MM.1S (cell line): ENCODE results near the gene CATSPERZ.

ENCODE experiments used
- DNase-seq: peaks from one replicate; pipeline ENCODE4 v3.0.0-alpha.2; 2015
- H2AFZ ChIP-seq: fragments of 300-600 bp; sonication (generic); 2 replicates; pipeline ENCODE4 v1.6.0; 2016; ENCODE audit warnings: antibody characterized with exemption, low read length
- H3F3A ChIP-seq: fragments of 300-600 bp; sonication (generic); 2 replicates; pipeline ENCODE4 v1.6.1; 2016; ENCODE audit warnings: mild to moderate bottlenecking, antibody characterized with exemption, low read length, moderate library complexity, mixed read lengths; ENCODE audit not compliant: insufficient read depth
- H3K27ac ChIP-seq: fragments of 300-600 bp; sonication (generic); 2 replicates; pipeline ENCODE4 v1.5.1; 2016; ENCODE audit warnings: mild to moderate bottlenecking, low read length
- H3K27me3 ChIP-seq: fragments of 300-600 bp; sonication (generic); replicated peaks from 2 replicates; pipeline ENCODE4 v1.6.0; 2016; ENCODE audit warnings: low read length; ENCODE audit not compliant: insufficient read depth
- H3K36me3 ChIP-seq: fragments of 300-600 bp; sonication (generic); replicated peaks from 2 replicates; pipeline ENCODE4 v1.6.1; 2016; ENCODE audit warnings: mild to moderate bottlenecking, low read length, mixed read lengths; ENCODE audit not compliant: insufficient read depth
- H3K4me1 ChIP-seq: fragments of 300-600 bp; sonication (generic); 2 replicates; pipeline ENCODE4 v1.6.1; 2016; ENCODE audit warnings: low read length, mixed read lengths
- H3K4me2 ChIP-seq: fragments of 300-600 bp; sonication (generic); 2 replicates; pipeline ENCODE4 v1.6.0; 2016; ENCODE audit warnings: low read depth, low read length
- H3K4me3 ChIP-seq: fragments of 300-600 bp; sonication (generic); 2 replicates; pipeline ENCODE4 v1.5.1; 2016; ENCODE audit warnings: low read length, mixed read lengths
- H3K79me2 ChIP-seq: fragments of 300-600 bp; sonication (generic); 2 replicates; pipeline ENCODE4 v1.6.1; 2016; ENCODE audit warnings: mixed run types, low read length, mixed read lengths
- H3K9ac ChIP-seq: fragments of 300-600 bp; sonication (generic); 2 replicates; pipeline ENCODE4 v1.6.1; 2016; ENCODE audit warnings: low read length, mixed read lengths
- H3K9me2 ChIP-seq: fragments of 300-600 bp; sonication (generic); replicated peaks from 2 replicates; pipeline ENCODE4 v1.6.1; 2016; ENCODE audit warnings: mild to moderate bottlenecking, low read length, mixed read lengths; ENCODE audit not compliant: insufficient read depth
- H3K9me3 ChIP-seq: fragments of 300-600 bp; sonication (generic); replicated peaks from 2 replicates; pipeline ENCODE4 v1.6.1; 2016; ENCODE audit warnings: mild to moderate bottlenecking, low read length, mixed read lengths; ENCODE audit not compliant: insufficient read depth
- H4K20me1 ChIP-seq: fragments of 300-600 bp; sonication (generic); 2 replicates; pipeline ENCODE4 v1.6.1; 2016; ENCODE audit warnings: mild to moderate bottlenecking, low read length, moderate library complexity, mixed read lengths; ENCODE audit not compliant: insufficient read depth
- EZH2 ChIP-seq: fragments of 300-600 bp; sonication (generic); optimal IDR thresholded peaks from 2 replicates; pipeline ENCODE3; 2017; ENCODE audit warnings: low read depth, mild to moderate bottlenecking, antibody characterized with exemption, low read length, mixed read lengths
- EZH2phosphoT487 ChIP-seq: fragments of 300-600 bp; sonication (generic); IDR thresholded peaks from 2 replicates; pipeline ENCODE4 v1.6.1; 2018; ENCODE audit warnings: antibody characterized with exemption, low read length
- TF ChIP-seq, protein P1 (sequence below): fragments of 300-600 bp; sonication (generic); IDR thresholded peaks from 2 replicates; pipeline ENCODE4 v1.5.1; 2016; ENCODE audit warnings: antibody characterized with exemption, low read length, mixed read lengths

The CATSPERZ gene

GRCh38 chr11:64324692-64325469 lies 24.7 kb downstream of the CATSPERZ start:
- Histone ChIP-seq H4K20me1 (no peaks in the 10 kb centered on the region), H3K4me3 (no peak overlapping the region), H2AFZ (no peak overlapping the region), H3K9me2 (no peaks in the 10 kb centered on the region), H3F3A (no peaks in the 10 kb centered on the region), H3K36me3 (no peaks in the 10 kb centered on the region), H3K79me2 (no peaks in the 10 kb centered on the region), H3K27me3 (0 out of 2 replicates have a peak, but pooled peaks cover 3% of the 10 kb centered on the region), H3K4me1 (no peaks in the 10 kb centered on the region), H3K9me3 (no peaks in the 10 kb centered on the region), H3K4me2 (no peak overlapping the region), H3K27ac (no peak overlapping the region), H3K9ac (no peak overlapping the region)
- DNase-seq, result no peak
- TF ChIP-seq, protein P1, sequence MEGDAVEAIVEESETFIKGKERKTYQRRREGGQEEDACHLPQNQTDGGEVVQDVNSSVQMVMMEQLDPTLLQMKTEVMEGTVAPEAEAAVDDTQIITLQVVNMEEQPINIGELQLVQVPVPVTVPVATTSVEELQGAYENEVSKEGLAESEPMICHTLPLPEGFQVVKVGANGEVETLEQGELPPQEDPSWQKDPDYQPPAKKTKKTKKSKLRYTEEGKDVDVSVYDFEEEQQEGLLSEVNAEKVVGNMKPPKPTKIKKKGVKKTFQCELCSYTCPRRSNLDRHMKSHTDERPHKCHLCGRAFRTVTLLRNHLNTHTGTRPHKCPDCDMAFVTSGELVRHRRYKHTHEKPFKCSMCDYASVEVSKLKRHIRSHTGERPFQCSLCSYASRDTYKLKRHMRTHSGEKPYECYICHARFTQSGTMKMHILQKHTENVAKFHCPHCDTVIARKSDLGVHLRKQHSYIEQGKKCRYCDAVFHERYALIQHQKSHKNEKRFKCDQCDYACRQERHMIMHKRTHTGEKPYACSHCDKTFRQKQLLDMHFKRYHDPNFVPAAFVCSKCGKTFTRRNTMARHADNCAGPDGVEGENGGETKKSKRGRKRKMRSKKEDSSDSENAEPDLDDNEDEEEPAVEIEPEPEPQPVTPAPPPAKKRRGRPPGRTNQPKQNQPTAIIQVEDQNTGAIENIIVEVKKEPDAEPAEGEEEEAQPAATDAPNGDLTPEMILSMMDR, result no peak
- TF ChIP-seq EZH2, result no peak
- TF ChIP-seq EZH2phosphoT487, result no peak

DNA sequence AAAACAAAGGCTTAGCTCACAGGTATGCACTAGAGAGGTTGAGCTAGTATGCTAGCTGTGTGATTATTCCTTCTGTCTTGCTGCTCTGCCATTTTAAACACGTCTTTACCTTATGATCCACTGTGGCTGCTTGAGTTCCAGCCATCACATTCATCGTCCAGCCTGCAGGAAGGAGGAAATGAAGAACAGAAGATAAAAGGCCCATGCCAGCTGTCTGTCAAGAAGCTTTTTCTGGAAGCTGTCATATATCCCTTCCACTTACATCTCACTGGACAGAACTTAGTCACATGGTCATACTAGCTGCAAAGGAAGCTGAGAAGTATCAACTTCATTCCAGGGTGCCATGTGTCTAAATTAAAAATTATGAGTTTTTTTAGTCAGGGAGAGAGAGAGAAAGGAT lies 27.2 kb downstream of the CATSPERZ start:
- no peak for DNase-seq
- Histone ChIP-seq H3K27me3 (0 out of 2 replicates have a peak, but pooled peaks cover 3% of the 10 kb centered on the region), H3K9ac (no peak overlapping the region), H3K27ac (no peak overlapping the region), H3K4me3 (no peak overlapping the region), H3F3A (no peaks in the 10 kb centered on the region), H3K79me2 (no peaks in the 10 kb centered on the region), H2AFZ (no peak overlapping the region), H3K9me2 (no peaks in the 10 kb centered on the region), H3K9me3 (no peaks in the 10 kb centered on the region), H3K4me1 (peaks cover 4% of the 10 kb centered on the region; the same call in 1 of the 2 replicates), H3K4me2 (no peak overlapping the region), H3K36me3 (no peaks in the 10 kb centered on the region), H4K20me1 (no peaks in the 10 kb centered on the region)
- no peak for TF ChIP-seq EZH2
- no peak for TF ChIP-seq EZH2phosphoT487
- TF ChIP-seq, protein P1, result no peak

DNA sequence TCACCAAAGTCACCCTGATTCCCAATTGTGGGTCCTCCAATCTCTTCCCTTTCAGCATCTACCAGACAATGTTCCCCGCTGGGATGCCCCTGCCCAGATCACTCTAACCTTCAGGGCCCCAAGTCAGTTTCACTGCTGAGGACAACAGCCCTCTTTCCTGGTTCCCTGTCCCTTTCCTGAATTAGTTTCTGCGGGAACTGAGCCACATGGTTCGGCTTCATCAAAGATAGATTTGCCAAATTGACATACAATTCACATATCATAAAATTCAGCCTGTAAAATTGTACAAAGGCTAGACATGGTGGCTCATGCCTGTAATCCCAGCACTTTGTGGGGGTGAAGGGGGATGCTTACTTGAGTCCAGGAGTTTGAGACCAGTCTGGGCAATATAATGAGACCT lies 27.8 kb downstream of the CATSPERZ start:
- TF ChIP-seq, protein P1, result no peak
- no peak for TF ChIP-seq EZH2phosphoT487
- Histone ChIP-seq H3F3A (no peaks in the 10 kb centered on the region), H3K27me3 (0 out of 2 replicates have a peak, but pooled peaks cover 3% of the 10 kb centered on the region), H3K4me2 (no peak overlapping the region), H3K9me3 (no peaks in the 10 kb centered on the region), H3K4me3 (no peak overlapping the region), H3K9ac (no peak overlapping the region), H3K79me2 (no peaks in the 10 kb centered on the region), H3K4me1 (peaks cover 4% of the 10 kb centered on the region; the same call in 1 of the 2 replicates), H3K36me3 (no peaks in the 10 kb centered on the region), H2AFZ (no peak overlapping the region), H4K20me1 (no peaks in the 10 kb centered on the region), H3K27ac (no peak overlapping the region), H3K9me2 (no peaks in the 10 kb centered on the region)
- no peak for DNase-seq
